Limb (tissue), 2 donors: ENCODE measurements around the gene SNCB.
A peak's percentile ranks its signal among the peaks of the same experiment; 100 is the strongest.

Source experiments
- DNase-seq, 2 donors: peaks; one replicate each; pipeline ENCODE4 v3.0.0-alpha.2; 2016; ENCODE audit errors: extremely low spot score in 2 of 2

Gene SNCB

GRCh38 chr5:176644878-176645670 lies 14.7 kb upstream of the SNCB start:
- DNase-seq = no peak

DNA sequence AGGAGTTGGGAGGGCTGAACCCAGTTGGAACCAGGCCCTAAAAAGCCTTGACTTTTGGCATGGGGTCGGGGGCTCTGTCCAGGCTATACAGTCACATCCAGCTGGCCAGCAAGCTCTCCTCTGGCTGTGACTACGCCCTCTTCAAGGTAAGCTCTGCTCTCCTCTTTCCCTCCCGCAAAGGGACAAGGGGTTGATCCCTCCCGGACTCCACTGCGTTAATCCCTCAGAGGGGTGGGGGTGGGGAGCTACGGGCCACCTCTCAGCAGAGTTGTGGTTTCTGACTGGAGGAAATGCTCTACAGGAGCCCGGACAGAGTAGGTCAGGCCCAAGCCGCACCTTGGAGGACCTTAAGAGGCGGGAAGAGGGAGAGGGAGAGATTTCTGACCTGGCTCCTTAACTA lies 14.0 kb upstream of the SNCB start:
- no peak for DNase-seq

- no peak for DNase-seq
Observed at GRCh38 chr5:176643491-176644219, 13.3 kb upstream of the SNCB start.

- DNase-seq = no peak
Observed at GRCh38 chr5:176642675-176643490, 12.5 kb upstream of the SNCB start.

DNA sequence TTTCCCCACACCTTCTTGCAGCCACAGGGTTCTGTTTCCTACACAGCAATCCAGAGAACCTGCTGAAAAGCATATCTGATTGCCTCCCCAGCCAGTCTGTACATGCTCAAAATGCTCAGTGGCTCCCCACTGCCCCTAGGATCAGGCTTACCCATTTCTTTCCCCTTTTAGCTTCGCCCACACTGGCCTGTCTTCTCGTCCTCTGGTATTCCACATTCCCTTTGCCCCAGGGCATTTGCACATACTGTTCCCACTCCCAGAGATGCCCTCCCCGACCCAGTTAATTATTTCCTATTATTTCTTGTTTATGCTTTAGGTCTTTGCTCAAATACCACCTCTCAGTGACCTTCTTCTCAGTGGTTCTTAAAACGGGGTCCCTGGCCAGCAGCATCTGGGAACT lies 10.3 kb upstream of the SNCB start:
- DNase-seq = no peak

GRCh38 chr5:176639981-176640380 lies 9.6 kb upstream of the SNCB start:
- peak in 1 of 2 donors; percentile 48 for DNase-seq

GRCh38 chr5:176639208-176639607 lies 8.9 kb upstream of the SNCB start:
- DNase-seq = no peak

- DNase-seq = no peak
Observed at GRCh38 chr5:176638437-176638836, 8.1 kb upstream of the SNCB start.

- DNase-seq = no peak
Observed at GRCh38 chr5:176637556-176637955, 7.2 kb upstream of the SNCB start.

DNA sequence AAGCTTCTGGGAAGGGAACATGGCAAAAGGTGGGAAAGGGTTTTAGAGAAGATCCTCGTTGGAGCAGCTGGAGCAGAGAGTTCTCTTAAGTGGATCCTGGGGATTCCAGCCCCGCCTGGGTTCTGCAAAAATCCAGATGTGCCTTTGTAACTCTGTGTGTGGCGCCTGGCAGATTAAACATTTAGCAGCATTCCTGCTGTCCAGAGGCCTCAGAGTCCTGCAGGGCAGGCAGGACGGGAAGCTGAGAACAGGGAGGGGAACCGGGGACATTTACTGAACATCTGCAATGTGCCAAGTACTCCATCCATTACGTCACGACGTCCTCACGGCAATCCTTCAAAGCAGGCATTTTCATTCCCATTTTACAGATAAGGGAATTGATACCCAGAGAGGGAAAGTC lies 6.1 kb upstream of the SNCB start:
- DNase-seq = no peak

- no peak for DNase-seq
Observed at GRCh38 chr5:176633598-176633997, 3.3 kb upstream of the SNCB start.

DNA sequence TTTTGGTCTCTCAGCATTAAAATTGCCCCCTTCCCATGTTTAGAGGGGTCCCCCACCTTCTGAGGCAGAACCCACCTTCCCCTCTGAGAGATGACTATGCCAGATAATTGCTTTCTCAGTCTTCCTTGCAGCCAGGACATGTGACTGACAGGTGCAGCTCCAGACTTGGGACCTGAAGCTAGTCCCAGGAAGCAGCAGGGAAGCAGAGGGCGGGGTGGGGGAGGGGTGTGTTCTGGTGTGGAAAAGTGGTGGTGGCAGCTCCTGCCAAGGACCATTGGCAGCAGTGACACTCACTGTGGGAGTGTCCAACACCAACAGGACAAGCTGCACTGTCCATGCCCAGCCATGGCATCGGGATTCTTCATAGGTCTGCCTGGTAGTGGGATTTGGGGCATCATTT lies 2.4 kb upstream of the SNCB start:
- no peak for DNase-seq

- no peak for DNase-seq
Observed at GRCh38 chr5:176631383-176632200, 1.3 kb upstream of the SNCB start.

GRCh38 chr5:176630681-176631222 lies 418 bp upstream of the SNCB start:
- no peak for DNase-seq

DNA sequence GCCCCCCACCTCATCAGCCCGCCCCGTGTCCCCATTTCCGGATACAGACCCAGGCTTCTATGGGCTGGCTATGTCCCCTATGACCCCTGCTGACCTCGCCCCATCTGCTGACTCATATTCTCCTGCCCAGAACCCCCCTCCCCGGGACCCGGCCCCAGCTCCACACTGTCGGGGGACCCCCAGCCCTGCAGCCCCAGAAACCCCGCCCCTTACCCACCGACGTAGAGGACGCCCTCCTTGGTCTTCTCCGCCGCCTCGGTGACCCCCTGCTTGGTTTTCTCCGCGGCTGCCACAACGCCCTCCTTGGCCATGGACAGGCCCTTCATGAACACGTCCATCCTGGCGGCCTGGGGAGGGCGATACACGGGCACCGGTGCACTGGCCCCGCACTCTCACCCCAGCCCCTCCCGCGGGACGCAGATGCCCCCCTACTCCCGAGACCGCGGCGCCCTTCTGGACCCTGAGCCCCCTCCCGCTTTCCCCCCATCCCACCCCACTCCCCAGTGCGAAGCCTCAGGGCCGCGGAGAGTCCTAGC lies 949 bp downstream of the SNCB start:
- DNase-seq = no peak

DNA sequence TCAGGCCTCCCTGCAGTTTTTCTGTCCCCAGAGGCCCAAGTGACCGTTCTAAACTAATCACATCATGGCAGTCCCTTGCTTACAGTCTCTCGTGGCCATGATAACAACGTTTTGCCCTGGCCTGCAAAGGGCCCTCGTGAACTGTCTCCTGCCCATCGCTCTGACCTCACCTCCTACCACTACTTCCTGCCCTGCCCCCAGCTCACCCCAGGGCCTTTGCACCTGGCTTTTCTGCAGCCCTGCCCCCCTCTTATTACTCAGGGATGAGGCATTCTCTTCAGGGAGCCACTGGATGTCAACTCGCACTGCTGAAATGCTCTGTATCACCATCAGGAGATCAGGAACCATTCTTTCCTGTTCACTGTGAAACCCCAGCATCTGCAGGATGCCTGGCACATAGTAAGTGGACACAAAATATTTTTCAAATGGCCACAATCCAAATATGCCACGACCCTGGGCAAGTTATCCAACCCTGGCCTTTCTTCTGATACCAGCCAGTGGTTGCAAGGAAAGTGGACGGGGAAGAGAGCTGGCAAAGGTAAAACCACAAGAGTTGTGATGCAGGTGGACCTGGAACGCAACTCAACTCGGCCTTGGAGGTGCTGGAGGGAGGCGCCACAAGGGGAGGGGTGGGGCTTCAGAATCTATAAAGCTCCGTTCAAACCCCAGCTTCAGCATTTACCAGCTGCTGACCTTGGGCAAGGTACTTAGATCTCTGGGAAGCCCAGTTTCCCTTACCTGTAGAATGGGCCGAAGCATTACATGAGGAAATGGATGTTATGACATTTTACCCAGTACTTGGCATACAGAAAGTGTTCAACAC lies 1.7 kb downstream of the SNCB start:
- DNase-seq = no peak

- DNase-seq = no peak
Observed at GRCh38 chr5:176627582-176627981, 2.8 kb downstream of the SNCB start.

- no peak for DNase-seq
Observed at GRCh38 chr5:176626876-176627236, 3.5 kb downstream of the SNCB start.

GRCh38 chr5:176625966-176626875 lies 4.1 kb downstream of the SNCB start:
- DNase-seq = no peak
